Measurements from ENCODE around the gene MINDY4B.

- TF ChIP-seq CTCF (IDR thresholded peaks at IDR 0.05): no peak
- TF ChIP-seq POLR2A (IDR thresholded peaks at IDR 0.05): no peak
Measured at GRCh38 chr3:150922611-150923010, 17.4 kb upstream of the MINDY4B start.
